NCI-H2107 (cell line): ENCODE data around the gene RASGRF1.

Experiments used
- DNase-seq: peaks from one replicate; lab custom pipeline; 2025; lab: John Stamatoyannopoulos, UW

RASGRF1 gene

GRCh38 chr15:79101866-79102581 lies 11.4 kb upstream of the RASGRF1 start:
- no peak for DNase-seq

- DNase-seq, result no peak
Measured at GRCh38 chr15:79099692-79100091, 9.1 kb upstream of the RASGRF1 start.

GRCh38 chr15:79094611-79095021 lies 4.0 kb upstream of the RASGRF1 start:
- DNase-seq, result no peak

DNA sequence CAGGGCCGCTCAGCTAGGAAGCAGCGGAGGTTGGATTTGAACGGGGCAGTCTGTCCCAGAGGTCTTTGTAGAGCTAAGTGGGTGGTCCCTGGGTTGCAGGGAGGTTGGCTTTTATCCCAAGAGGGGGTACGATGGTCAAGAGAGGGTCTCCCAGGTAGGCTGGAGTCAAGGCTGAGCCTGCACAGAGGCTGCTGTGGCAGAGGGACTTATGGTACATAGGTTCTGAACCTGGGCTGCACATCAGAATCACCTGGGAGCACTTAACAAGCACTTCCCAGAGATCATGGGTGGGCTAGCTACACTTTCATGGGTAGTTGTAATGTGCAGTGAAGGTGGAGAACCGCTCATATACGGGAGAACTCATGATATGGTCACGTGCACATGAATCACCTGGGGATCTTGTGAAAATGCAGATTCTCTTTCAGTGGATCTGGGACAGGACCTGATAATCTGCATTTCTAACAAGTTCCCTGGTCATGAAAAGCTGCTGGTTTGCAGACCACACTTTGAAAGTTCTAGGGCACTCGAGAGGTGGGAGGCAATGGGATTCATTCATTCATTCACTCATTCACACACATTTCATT lies 2.9 kb upstream of the RASGRF1 start:
- DNase-seq, result no peak

DNA sequence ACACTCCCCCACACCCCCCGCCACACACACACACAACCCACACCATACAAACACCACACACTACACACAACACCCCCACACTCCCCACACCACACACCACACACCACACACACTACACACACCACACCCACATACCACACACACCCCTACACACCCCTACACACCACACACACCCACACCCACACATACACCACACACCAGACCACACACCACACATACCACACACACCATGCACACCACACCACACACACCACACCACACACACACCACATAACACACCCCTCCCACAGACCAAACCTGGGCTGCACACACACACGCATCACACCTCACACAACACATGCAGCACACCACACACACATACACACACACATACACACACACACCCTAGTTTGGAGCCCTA lies 1.8 kb upstream of the RASGRF1 start:
- no peak for DNase-seq

- no peak for DNase-seq
Measured at GRCh38 chr15:79091204-79091867, 756 bp upstream of the RASGRF1 start.

DNA sequence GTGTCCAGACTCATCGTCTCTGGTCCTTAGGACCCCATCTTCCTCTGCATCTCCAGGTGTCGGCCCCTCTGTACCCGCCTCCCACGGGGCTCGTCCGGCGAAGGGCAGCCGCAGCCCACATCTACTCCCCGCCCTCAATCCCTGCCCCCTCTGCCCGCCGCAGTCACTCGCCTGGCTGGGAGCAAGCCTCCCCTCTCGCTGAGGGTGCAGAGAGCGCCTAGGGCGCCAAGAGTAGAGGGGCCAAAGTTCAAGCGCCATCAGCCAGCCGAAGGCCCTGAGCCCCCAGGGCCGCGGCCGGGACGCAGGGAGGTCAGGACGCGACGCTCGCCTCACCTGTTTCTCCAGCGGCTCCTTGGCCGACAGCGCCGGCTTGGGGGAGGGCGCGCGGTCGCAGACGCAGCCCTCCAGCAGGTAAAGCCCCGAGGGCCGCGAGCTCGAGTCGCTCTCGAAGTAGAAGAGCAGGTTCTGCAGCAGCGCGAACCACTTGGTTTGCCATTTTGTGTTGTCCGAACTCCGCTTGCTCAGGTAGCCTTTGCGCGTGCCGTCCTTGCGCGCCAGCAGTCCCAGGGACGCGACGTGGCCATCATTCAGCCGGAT lies 592 bp downstream of the RASGRF1 start:
- DNase-seq, result no peak

DNA sequence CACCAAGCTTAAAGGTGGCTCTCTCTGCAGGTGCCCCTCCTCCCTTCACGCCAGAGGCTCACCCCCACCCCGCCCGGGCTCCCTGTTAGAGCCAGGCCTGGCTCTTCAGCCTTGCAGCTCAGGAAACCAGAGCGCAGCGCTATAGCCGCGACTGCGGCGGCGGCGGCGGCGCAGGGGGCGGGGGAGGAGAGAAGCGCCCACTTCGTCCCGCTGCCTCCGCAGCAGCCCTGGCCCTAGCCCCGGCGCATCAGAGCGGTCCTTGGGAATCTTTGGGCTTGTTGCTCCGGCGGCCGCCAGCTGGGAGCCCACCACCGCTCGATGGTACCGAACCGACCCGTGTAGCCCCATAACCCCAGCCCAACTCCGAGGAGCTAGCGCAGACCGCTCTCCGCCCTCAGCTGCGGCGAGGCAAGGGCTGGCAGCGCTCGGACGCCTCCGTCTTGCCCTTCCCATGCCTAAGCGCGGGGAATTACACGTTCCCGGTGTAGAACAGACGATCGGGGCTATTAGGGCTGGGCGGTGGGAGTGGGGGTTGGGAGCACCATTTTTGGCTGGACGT lies 1.2 kb downstream of the RASGRF1 start:
- no peak for DNase-seq

DNA sequence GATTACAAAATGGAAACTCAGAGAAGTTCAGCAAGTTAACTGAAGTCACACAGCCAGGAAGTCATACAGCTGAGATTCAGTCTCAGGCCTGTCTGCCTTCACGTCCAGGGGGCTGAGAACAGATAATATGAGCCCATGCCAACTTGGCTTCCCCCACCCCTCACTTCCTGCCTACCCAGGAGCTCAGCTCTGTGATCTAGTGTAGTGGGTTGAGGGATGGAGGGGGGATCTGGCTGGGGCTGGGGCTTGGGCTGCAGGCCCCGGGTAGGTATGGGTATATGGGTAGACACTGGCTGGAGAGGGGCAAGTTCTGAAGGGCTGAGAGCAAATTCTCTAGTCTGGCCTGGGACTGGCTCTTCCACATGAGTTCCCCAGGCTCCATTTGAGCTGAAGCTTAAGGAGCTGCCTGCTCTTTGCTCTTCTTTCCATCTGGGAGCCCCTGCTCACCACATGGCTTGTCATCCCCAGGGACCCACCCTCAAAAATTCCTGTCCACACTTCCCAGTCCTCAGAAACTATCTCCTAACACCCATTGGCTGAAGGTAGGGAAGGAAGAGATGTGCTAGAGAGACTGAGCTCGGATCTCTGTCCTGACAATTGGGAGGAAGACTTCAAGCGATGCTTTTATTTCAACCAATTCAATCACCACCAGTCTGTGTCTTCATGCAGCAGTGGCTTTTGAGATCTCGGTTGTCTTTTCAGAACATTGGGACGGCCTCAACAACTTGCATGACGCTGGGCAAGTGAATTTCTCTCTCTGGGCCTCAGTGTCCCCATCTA lies 2.0 kb downstream of the RASGRF1 start:
- no peak for DNase-seq

DNA sequence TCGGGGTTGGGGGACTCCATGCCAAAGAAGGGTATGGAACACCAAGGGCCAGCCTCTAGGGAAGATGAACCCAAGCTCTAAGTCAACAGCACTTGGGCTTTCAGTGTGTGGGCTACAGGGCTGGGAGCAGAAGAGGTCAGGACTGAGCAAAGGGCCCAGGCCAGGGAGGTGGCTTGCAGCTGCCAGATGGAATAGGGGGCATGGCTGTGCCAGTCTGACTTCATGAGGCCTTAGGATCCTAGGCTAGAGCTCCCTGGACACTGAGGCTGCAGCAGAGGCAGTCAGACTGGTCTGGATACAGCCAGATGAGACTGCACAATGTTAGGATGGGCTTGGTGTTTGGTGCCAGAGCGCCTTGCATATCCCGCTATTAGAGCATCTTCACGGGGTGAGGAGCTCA lies 3.8 kb downstream of the RASGRF1 start:
- no peak for DNase-seq

- DNase-seq, result no peak
Measured at GRCh38 chr15:79084308-79084968, 6.1 kb downstream of the RASGRF1 start.

DNA sequence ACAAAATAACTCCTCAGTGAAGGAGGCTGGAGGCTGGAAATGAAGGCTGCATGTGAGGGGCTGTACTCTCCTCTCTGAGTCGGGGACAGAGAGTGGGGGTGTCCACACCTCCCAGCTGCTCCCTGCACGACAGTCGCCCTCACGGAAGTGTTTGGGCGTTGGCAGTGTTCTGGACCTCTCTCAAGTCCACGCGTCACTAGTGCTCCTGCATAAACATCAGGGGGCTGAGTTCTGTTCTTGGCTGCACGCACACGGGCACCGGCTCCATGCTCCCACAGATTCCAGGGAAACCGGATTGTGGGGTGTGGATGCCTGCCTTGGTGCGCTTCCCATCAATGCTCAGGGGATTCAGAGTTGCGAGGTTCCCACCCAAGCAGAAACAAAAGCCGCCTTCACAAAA lies 7.4 kb downstream of the RASGRF1 start:
- DNase-seq, result no peak

DNA sequence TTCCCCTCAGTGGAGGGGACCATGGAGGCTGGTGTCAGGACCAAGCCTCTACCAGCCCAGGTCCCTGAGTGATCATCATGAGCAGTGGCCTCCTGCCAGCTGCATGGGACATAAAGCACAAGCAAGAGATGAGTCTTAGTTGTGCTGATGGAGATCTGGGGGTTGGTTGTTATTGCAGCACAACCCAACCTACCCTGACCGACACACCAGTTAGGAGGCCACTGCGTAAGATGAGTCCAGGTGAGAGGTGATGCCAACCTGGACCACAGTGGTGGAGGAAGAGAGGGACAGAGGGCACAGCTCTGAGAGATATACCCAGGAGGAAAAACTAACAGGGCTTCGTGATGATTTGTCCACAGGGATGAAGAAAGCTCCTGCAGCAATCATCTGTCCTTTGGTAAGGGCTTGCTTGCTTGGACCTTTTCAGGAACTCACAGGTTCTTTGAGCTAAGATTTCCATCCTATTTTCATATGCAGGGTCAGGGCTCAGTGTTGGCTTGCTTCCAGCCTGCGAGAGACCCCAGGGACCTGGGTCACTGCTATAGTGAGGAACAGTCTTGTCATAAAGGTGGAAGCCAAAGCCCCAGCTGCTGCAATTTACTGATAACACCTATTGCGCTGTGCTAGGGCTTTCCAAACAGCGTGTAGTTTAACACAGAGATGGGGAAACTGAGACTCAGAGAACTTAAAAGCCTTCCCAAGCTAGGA lies 8.1 kb downstream of the RASGRF1 start:
- DNase-seq, result no peak

DNA sequence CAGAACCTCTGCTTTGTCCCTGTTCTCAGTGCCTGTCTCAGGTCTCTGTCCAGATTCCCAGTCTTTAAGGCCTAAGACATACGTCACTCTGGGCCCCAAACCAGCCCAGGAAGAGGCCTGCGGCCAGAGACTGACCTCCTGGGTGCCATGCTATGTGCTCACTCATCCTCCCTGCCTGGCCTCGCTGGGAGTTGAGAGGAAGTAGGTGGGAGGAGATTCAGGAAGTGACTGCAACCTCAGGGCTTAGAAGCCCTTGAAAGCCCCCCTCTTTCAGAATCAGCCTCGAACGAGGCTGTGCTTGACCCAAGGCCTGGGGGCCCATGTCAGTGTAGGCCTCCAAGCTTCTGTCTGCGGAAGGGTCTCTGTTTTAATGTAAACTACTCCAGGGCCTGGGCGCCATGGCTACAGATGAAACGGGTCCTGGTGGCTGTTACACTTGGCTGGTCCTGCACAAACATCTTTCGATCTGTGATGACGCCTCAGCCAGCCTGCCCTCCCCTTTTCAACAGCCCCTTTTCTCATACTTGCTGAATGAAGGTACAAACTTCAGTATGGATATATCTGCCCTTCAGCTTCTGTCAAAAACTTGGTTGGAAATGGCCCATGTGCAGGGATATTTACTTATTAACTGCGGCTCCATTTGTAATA lies 11.7 kb downstream of the RASGRF1 start:
- DNase-seq, result no peak

DNA sequence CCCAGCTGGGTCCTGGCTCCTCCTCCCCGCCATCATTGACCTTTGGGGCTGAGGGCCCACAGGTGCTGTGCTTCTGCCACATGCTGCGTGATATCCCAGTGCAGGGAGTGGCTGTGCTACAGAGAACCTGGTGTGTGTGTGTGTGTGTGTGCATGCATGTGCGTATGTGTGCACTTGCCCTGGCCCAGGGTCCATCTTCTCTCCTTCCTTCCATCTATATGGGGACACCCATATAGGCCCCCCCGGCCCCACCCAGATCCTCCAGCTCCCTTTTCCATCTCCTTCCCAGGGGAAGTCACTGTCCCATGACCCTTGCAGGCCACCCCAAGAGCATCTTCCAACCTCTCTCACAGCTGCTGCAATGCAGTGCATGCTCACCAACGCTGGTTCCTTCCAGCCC lies 12.6 kb downstream of the RASGRF1 start:
- no peak for DNase-seq

DNA sequence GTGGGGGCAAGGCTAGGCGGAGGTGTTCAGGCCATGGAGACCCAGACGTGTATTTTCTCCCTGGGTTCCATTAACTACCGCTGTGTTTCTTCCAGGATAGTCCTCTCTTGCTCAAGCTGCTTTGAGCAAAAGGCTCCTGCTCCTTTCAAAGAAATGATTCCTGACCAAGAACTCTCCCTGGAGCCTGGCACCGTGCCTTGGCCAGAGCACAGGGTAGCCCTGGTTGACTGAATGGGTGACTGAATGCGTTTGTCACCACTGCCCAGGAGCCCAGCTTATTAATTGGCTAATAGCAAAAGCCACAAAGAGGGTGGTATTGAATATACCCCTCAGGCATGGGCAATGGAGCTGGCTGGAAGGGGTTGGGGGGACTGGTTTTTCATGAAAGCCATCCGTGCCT lies 13.9 kb downstream of the RASGRF1 start:
- no peak for DNase-seq

DNA sequence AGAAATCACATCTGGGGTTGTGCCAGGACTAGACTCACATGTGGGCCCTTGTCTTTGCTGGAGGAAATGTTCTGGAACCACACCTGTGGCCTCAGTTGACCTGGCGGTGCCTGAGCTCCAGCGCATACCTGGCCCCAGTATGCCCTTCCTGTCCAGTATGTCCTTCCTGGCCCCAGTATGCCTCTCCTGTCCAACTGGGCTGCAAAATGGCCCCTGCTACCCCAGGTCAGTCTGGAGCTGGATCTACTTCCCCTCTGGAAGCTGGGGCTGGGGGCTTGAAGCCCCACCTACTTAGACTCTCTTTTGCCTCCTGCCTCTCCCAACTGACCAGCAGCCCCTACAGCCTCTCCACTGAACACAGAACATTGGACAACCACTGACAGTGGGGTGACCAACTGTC lies 15.3 kb downstream of the RASGRF1 start:
- DNase-seq, result no peak

DNA sequence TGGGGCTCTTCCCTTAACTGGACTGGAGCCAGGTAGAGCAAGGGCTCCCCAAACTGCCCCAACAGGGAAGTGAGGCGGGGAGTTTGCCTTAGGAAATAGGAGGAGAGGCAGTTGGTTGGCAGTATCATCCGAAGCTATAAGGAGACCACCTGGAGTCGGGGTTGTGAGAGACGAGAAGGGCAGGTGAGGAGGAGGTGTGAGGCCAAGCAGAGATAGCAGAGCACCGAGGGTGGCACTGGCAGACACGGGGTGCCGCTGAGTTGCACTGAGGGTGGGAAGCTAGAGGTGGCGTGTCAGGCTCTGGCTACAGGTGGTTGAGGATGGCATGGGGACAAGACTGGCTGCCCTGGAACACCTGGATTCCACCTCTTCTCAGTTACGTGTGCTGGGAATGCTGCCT lies 17.2 kb downstream of the RASGRF1 start:
- DNase-seq, result no peak

DNA sequence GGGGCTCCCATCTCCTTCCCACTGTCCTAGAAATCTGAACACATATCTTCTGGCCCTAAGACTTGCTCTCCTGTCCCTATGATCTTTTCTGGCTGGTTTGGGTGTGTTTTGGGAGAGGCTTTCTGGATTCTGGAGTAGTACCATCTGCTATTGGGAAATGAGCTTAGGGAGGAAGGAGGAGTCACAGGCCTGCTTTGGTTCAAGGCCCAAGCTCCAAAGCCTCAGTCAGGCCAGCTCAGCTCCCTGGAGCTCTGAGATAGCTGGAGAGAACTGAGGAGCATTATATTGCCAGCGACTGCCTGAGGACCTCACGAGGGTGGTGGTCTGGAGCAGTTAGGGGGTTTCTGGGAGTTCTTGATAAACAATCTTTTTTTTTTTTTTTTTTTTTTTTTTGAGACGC lies 18.7 kb downstream of the RASGRF1 start:
- no peak for DNase-seq

- DNase-seq, result no peak
Measured at GRCh38 chr15:79068790-79069189, 21.8 kb downstream of the RASGRF1 start.
